HG02763 (cell line): Measurements from ENCODE around the gene MS4A14.
"Not testable (repeated sequence)": the region's sequence is repeated elsewhere in the genome, so short reads cannot be mapped to it uniquely, and the experiment has no call there.

ENCODE experiments used
- ATAC-seq: cut with Tn5 transposase; IDR thresholded peaks from one replicate; pipeline ENCODE4 v1.9.1; 2021; ENCODE audit warnings: mild to moderate bottlenecking, moderate library complexity; ENCODE audit not compliant: unreplicated experiment

Gene MS4A14

GRCh38 chr11:60396382-60396781 lies at the start of gene MS4A14:
TSS of gene MS4A14 (plus strand) at chr11:60396459. CDS start at chr11:60396579, 120 bp downstream.
- no peak for ATAC-seq

- no peak for ATAC-seq
Observed at GRCh38 chr11:60347084-60347797, 49.0 kb upstream of the MS4A14 start.

GRCh38 chr11:60348116-60348515 lies 48.1 kb upstream of the MS4A14 start:
- no peak for ATAC-seq

- no peak for ATAC-seq
Observed at GRCh38 chr11:60349990-60350389, 46.3 kb upstream of the MS4A14 start.

GRCh38 chr11:60357771-60358170 lies 38.5 kb upstream of the MS4A14 start:
- no peak for ATAC-seq

GRCh38 chr11:60360621-60361020 lies 35.6 kb upstream of the MS4A14 start:
- no peak for ATAC-seq

- ATAC-seq = no peak
Observed at GRCh38 chr11:60362241-60362640, 34.0 kb upstream of the MS4A14 start.

- ATAC-seq = peak; percentile 46
Observed at GRCh38 chr11:60363542-60364470, 32.5 kb upstream of the MS4A14 start.

- ATAC-seq = not testable (repeated sequence)
Observed at GRCh38 chr11:60366262-60366904, 29.9 kb upstream of the MS4A14 start.

- ATAC-seq = peak; percentile 89
Observed at GRCh38 chr11:60367009-60367408, 29.2 kb upstream of the MS4A14 start.

GRCh38 chr11:60367896-60368295 lies 28.4 kb upstream of the MS4A14 start:
- no peak for ATAC-seq

GRCh38 chr11:60370252-60370810 lies 25.9 kb upstream of the MS4A14 start:
- ATAC-seq = no peak

GRCh38 chr11:60370811-60371298 lies 25.4 kb upstream of the MS4A14 start:
- ATAC-seq = no peak

GRCh38 chr11:60371386-60371785 lies 24.9 kb upstream of the MS4A14 start:
- no peak for ATAC-seq

- no peak for ATAC-seq
Observed at GRCh38 chr11:60371854-60372253, 24.4 kb upstream of the MS4A14 start.

GRCh38 chr11:60372767-60373166 lies 23.5 kb upstream of the MS4A14 start:
- no peak for ATAC-seq

- ATAC-seq = no peak
Observed at GRCh38 chr11:60375316-60375715, 20.9 kb upstream of the MS4A14 start.

- no peak for ATAC-seq
Observed at GRCh38 chr11:60376601-60377000, 19.7 kb upstream of the MS4A14 start.

- no peak for ATAC-seq
Observed at GRCh38 chr11:60377401-60378136, 18.7 kb upstream of the MS4A14 start.

- peak; percentile 81 for ATAC-seq
Observed at GRCh38 chr11:60378354-60378753, 17.9 kb upstream of the MS4A14 start, which contains the start of gene MS4A7. TSS of gene MS4A7 (plus strand) at chr11:60378532. CDS start at chr11:60383142, 4,610 bp downstream.
